Measurements from ENCODE around the gene UBE2V1.

Gene UBE2V1

GRCh38 chr20:50127587-50128519 is 14.9 kb upstream of the UBE2V1 start:
- Histone ChIP-seq H3K27me3 (ENCODE audit: low read length) (no peaks in the 10 kb centered on the region), H3K9me2 (replicated peaks; ENCODE audit: insufficient read depth, low read length) (no peaks in the 10 kb centered on the region), H2AFZ (ENCODE audit: low read depth, low read length, severe bottlenecking) (no peak overlapping the region), H3K9me3 (ENCODE audit: insufficient read depth, low read length) (no peaks in the 10 kb centered on the region), H3K4me2 (ENCODE audit: low read depth, low read length, poor library complexity, severe bottlenecking) (no peak overlapping the region), H3K9ac (ENCODE audit: low read length) (no peak overlapping the region), H3F3A (ENCODE audit: insufficient read depth) (no peaks in the 10 kb centered on the region), H4K20me1 (ENCODE audit: low read depth, low read length) (no peaks in the 10 kb centered on the region), H3K4me3 (ENCODE audit: insufficient read depth, low read length, poor library complexity, severe bottlenecking) (no peak overlapping the region), H3K27ac (ENCODE audit: low read depth, low read length) (no peak overlapping the region), H3K79me2 (ENCODE audit: insufficient read depth, low read length) (no peaks in the 10 kb centered on the region), H3K36me3 (ENCODE audit: low read length) (no peaks in the 10 kb centered on the region)
- no peak for TF ChIP-seq EZH2phosphoT487 (conservative IDR thresholded peaks at IDR 0.05; ENCODE audit: low read length)
- no peak for TF ChIP-seq CTCF (IDR thresholded peaks at IDR 0.05; ENCODE audit: insufficient read depth, low read length, poor library complexity, severe bottlenecking)

- H4K20me1 ChIP-seq (ENCODE audit: low read depth, low read length) = no peaks in the 10 kb centered on the region
- no peaks in the 10 kb centered on the region for H3K9me3 ChIP-seq (ENCODE audit: insufficient read depth, low read length)
- H3K27ac ChIP-seq (ENCODE audit: low read depth, low read length) = no peak overlapping the region
- H3K9me2 ChIP-seq (replicated peaks; ENCODE audit: insufficient read depth, low read length) = no peaks in the 10 kb centered on the region
- H3K79me2 ChIP-seq (ENCODE audit: insufficient read depth, low read length) = no peaks in the 10 kb centered on the region
- H3F3A ChIP-seq (ENCODE audit: insufficient read depth) = no peaks in the 10 kb centered on the region
- H2AFZ ChIP-seq (ENCODE audit: low read depth, low read length, severe bottlenecking) = no peak overlapping the region
- H3K4me3 ChIP-seq (ENCODE audit: insufficient read depth, low read length, poor library complexity, severe bottlenecking) = no peak overlapping the region
- H3K4me2 ChIP-seq (ENCODE audit: low read depth, low read length, poor library complexity, severe bottlenecking) = no peak overlapping the region
- no peaks in the 10 kb centered on the region for H3K36me3 ChIP-seq (ENCODE audit: low read length)
- no peak overlapping the region for H3K9ac ChIP-seq (ENCODE audit: low read length)
- H3K27me3 ChIP-seq (ENCODE audit: low read length) = no peaks in the 10 kb centered on the region
- TF ChIP-seq CTCF (IDR thresholded peaks at IDR 0.05; ENCODE audit: insufficient read depth, low read length, poor library complexity, severe bottlenecking) = no peak
- TF ChIP-seq EZH2phosphoT487 (conservative IDR thresholded peaks at IDR 0.05; ENCODE audit: low read length) = no peak
Observed at GRCh38 chr20:50126662-50127061, 13.7 kb upstream of the UBE2V1 start.

- no peaks in the 10 kb centered on the region for H3K79me2 ChIP-seq (ENCODE audit: insufficient read depth, low read length)
- H3K4me2 ChIP-seq (ENCODE audit: low read depth, low read length, poor library complexity, severe bottlenecking) = no peak overlapping the region
- H3K9ac ChIP-seq (ENCODE audit: low read length) = no peak overlapping the region
- no peaks in the 10 kb centered on the region for H3K9me3 ChIP-seq (ENCODE audit: insufficient read depth, low read length)
- no peaks in the 10 kb centered on the region for H4K20me1 ChIP-seq (ENCODE audit: low read depth, low read length)
- no peak overlapping the region for H3K27ac ChIP-seq (ENCODE audit: low read depth, low read length)
- no peaks in the 10 kb centered on the region for H3K9me2 ChIP-seq (replicated peaks; ENCODE audit: insufficient read depth, low read length)
- H3F3A ChIP-seq (ENCODE audit: insufficient read depth) = no peaks in the 10 kb centered on the region
- H2AFZ ChIP-seq (ENCODE audit: low read depth, low read length, severe bottlenecking) = no peak overlapping the region
- no peak overlapping the region for H3K4me3 ChIP-seq (ENCODE audit: insufficient read depth, low read length, poor library complexity, severe bottlenecking)
- no peak for TF ChIP-seq CTCF (IDR thresholded peaks at IDR 0.05; ENCODE audit: insufficient read depth, low read length, poor library complexity, severe bottlenecking)
- no peaks in the 10 kb centered on the region for H3K27me3 ChIP-seq (ENCODE audit: low read length)
- no peaks in the 10 kb centered on the region for H3K36me3 ChIP-seq (ENCODE audit: low read length)
Observed at GRCh38 chr20:50125279-50125678, 12.3 kb upstream of the UBE2V1 start.

Data from SU-DHL-6 (cell line).